ENCODE results near the gene FAM83G. TPM values are rescaled to one million over a fixed set of nuclear protein-coding genes. Genes with fewer than 3 reads are reported as not detected.

Gene FAM83G
- total RNA-seq, 2 donors from 2014 or later, result 24.2 to 27.0 TPM

- Mint-ChIP-seq H3K9me3 (peaks cover 10% of the 10 kb centered on the region), H3K36me3 (ENCODE audit: low read depth) (no peaks in the 10 kb centered on the region), H3K4me1 (peaks cover 19% of the 10 kb centered on the region), H3K27me3 (ENCODE audit: insufficient read depth) (no peaks in the 10 kb centered on the region), H3K27ac (peak overlapping the region; percentile 84), H3K4me3 (no peak overlapping the region)
- Histone ChIP-seq H3K9ac (ENCODE audit: extremely low read depth, low read length, poor library complexity, severe bottlenecking) (no peak overlapping the region), H3K27me3 (ENCODE audit: control insufficient read depth, insufficient read depth, low read length, poor library complexity, severe bottlenecking) (no peaks in the 10 kb centered on the region), H3K4me3 (ENCODE audit: low read length) (no peak overlapping the region), H3K36me3 (ENCODE audit: control insufficient read depth, insufficient read depth, low read length) (no peaks in the 10 kb centered on the region), H3K27ac (ENCODE audit: low read depth, low read length) (no peak overlapping the region), H3K4me1 (ENCODE audit: control insufficient read depth, insufficient read depth, low read length) (no peaks in the 10 kb centered on the region), H3K9me3 (ENCODE audit: control insufficient read depth, low read length) (peaks cover 7% of the 10 kb centered on the region)
- 61 to 67% methylated on average over 8 to 11 of the region's 11 CpGs for WGBS, 2 experiments (ENCODE audit: insufficient coverage in 1 of 2, insufficient read length in 1 of 2)
- DNase-seq, result no peak
- no peak for TF ChIP-seq CTCF (conservative IDR thresholded peaks at IDR 0.05)
Measured at GRCh38 chr17:19010729-19011505, 6.4 kb upstream of the FAM83G start.

- Histone ChIP-seq H3K9ac (ENCODE audit: extremely low read depth, low read length, poor library complexity, severe bottlenecking) (no peak overlapping the region), H3K36me3 (ENCODE audit: control insufficient read depth, insufficient read depth, low read length) (no peaks in the 10 kb centered on the region), H3K9me3 (ENCODE audit: control insufficient read depth, low read length) (peaks cover 7% of the 10 kb centered on the region), H3K27ac (ENCODE audit: low read depth, low read length) (no peak overlapping the region), H3K27me3 (ENCODE audit: control insufficient read depth, insufficient read depth, low read length, poor library complexity, severe bottlenecking) (no peaks in the 10 kb centered on the region), H3K4me3 (ENCODE audit: low read length) (no peak overlapping the region), H3K4me1 (ENCODE audit: control insufficient read depth, insufficient read depth, low read length) (no peaks in the 10 kb centered on the region)
- Mint-ChIP-seq H3K27ac (no peak overlapping the region), H3K36me3 (ENCODE audit: low read depth) (no peaks in the 10 kb centered on the region), H3K9me3 (peaks cover 10% of the 10 kb centered on the region), H3K4me3 (no peak overlapping the region), H3K4me1 (peaks cover 19% of the 10 kb centered on the region), H3K27me3 (ENCODE audit: insufficient read depth) (no peaks in the 10 kb centered on the region)
- DNase-seq, result no peak
- no peak for TF ChIP-seq CTCF (conservative IDR thresholded peaks at IDR 0.05)
- WGBS, 2 experiments (ENCODE audit: insufficient coverage in 1 of 2, insufficient read length in 1 of 2), result 89 to 97% methylated on average over 6 to 12 of the region's 12 CpGs
Measured at GRCh38 chr17:19009970-19010369, 5.4 kb upstream of the FAM83G start.

- peaks cover 10% of the 10 kb centered on the region for H3K9me3 Mint-ChIP-seq
- no peaks in the 10 kb centered on the region for H3K36me3 Mint-ChIP-seq (ENCODE audit: low read depth)
Measured at GRCh38 chr17:19006698-19007097, 2.1 kb upstream of the FAM83G start.

More at GRCh38 chr17:19006698-19007097, 2.1 kb upstream of the FAM83G start:
- Histone ChIP-seq H3K36me3 (ENCODE audit: control insufficient read depth, insufficient read depth, low read length) (peaks cover 15% of the 10 kb centered on the region), H3K9me3 (ENCODE audit: control insufficient read depth, low read length) (peaks cover 7% of the 10 kb centered on the region), H3K4me1 (ENCODE audit: control insufficient read depth, insufficient read depth, low read length) (peaks cover 5% of the 10 kb centered on the region), H3K27me3 (ENCODE audit: control insufficient read depth, insufficient read depth, low read length, poor library complexity, severe bottlenecking) (no peaks in the 10 kb centered on the region), H3K27ac (ENCODE audit: low read depth, low read length) (no peak overlapping the region), H3K9ac (ENCODE audit: extremely low read depth, low read length, poor library complexity, severe bottlenecking) (no peak overlapping the region), H3K4me3 (ENCODE audit: low read length) (no peak overlapping the region)
- Mint-ChIP-seq H3K27me3 (ENCODE audit: insufficient read depth) (no peaks in the 10 kb centered on the region), H3K4me1 (peaks cover 20% of the 10 kb centered on the region), H3K27ac (no peak overlapping the region), H3K4me3 (no peak overlapping the region)
- no peak for DNase-seq
- no peak for TF ChIP-seq CTCF (conservative IDR thresholded peaks at IDR 0.05)
